Left cardiac atrium (tissue), 4 donors: ENCODE results near the gene ALKBH5. TPM values are rescaled to one million over a fixed set of nuclear protein-coding genes. Genes with fewer than 3 reads are reported as not detected.

ENCODE experiments used
- ATAC-seq, 2 donors: fragments of 200-7000 bp; cut with Tn5 transposase; one replicate each; pipeline ENCODE4 v1.9.1; 2020; ENCODE audit warnings: mild to moderate bottlenecking in 2 of 2, moderate library complexity in 2 of 2
- DNase-seq: peaks from one replicate; pipeline ENCODE4 v3.0.0-alpha.2; 2020
- intact Hi-C, 2 donors: fragments of 100-400 bp; cut with DNase I; formaldehyde crosslinking; loops; one replicate each; pipeline versions ENCODE4 v1.14.1 to v1.15.1; 2022 to 2023
- total RNA-seq, 2 donors: library from RNA; stranded (reverse); fragmentation: NEBNext Ultra II Directional; extraction: Animal tissue kit (Norgen Biotek cat#: 25700); gene quantifications; one replicate each; pipeline ENCODE4 v1.2.1, GENCODE V29; 2021
- donor health status: DM: no; HTN: yes; CAD: no.
- donor health status: DM: no; HTN: yes; CAD: no; lungs with severe emphysema.
- donor health status: DM: yes; HTN: yes; CAD: no.
- donor health status: Dilated cardiomyopathy.

ALKBH5 gene
- total RNA-seq, 2 donors from 2014 or later: 137 to 169 TPM

DNA sequence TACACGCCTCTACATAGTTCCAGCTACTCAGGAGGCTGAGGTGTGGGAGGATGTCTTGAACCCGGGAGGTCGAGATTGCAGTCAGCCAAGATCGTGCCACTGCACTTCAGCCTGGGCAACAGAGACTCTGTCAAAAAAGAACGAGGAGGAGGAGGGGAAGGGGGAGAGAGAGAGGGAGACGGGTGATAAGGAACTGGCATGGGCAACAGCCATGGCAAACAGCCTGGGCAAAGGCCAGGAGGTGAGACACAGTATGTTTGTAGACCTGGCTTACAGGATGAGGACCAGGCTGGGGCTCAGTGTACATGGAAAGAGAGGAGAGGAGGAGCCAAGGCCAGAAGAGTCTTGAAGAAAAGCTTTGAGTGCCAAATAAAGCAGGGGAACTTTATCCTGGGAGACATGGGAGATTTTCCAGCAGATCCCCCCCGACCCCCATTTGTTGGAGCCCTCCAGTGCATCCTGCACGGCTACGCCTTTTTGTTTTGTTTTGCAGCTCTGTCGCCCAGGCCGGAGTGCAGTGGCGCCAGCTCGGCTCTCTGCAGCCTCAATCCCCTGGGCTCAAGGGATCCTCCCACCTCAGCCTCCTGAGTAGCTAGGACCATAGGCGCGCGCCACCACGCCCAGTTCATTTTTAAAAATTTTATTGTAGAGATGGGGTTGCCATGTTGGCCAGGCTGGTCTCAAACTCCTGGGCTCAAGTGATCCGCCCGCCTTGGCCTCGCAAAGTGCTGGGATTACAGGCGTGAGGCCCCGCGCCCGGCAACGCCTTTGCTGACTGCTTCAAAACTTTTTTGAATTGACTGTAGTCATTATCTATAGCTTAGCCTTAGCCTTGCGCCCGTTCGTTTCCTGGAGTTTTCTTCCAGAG is 1.3 kb upstream of the ALKBH5 start:
- peak; percentile 55 for DNase-seq
- ATAC-seq: peak in 1 of 2 donors; percentile 36
- intact Hi-C loops: no loop called here

DNA sequence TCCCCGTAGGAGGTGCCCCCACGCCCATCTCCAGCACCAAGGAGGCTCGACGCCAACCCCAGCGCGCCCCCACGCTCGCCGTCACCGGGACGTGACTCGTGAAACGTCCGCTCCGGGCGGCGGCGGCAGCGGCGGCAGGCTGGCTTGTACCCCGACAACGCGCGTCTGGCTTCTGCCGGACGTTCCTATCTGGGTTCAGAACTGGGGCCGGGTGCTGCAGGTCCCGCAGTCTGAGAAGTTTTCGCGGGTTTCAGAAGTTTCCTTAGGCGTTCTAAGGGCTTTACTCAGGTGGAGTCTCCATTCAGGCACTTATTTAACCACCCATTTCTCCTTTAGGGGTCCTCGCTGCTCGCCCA is 672 bp upstream of the ALKBH5 start:
- intact Hi-C loops: no loop called here
- ATAC-seq (peak; percentile 55 to 60), DNase-seq (peak; percentile 92)

DNA sequence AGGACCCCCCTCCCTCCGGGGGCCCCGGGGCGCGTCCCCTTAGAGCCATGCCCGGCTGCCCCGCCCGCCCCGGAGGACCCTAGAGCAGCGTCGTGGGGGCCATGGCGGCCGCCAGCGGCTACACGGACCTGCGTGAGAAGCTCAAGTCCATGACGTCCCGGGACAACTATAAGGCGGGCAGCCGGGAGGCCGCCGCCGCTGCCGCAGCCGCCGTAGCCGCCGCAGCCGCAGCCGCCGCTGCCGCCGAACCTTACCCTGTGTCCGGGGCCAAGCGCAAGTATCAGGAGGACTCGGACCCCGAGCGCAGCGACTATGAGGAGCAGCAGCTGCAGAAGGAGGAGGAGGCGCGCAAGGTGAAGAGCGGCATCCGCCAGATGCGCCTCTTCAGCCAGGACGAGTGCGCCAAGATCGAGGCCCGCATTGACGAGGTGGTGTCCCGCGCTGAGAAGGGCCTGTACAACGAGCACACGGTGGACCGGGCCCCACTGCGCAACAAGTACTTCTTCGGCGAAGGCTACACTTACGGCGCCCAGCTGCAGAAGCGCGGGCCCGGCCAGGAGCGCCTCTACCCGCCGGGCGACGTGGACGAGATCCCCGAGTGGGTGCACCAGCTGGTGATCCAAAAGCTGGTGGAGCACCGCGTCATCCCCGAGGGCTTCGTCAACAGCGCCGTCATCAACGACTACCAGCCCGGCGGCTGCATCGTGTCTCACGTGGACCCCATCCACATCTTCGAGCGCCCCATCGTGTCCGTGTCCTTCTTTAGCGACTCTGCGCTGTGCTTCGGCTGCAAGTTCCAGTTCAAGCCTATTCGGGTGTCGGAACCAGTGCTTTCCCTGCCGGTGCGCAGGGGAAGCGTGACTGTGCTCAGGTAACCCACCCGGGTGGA is 759 bp downstream of the ALKBH5 start:
- peak; percentile 67 for DNase-seq
- intact Hi-C loops: no loop called here
- ATAC-seq: peak; percentile 4 to 6

DNA sequence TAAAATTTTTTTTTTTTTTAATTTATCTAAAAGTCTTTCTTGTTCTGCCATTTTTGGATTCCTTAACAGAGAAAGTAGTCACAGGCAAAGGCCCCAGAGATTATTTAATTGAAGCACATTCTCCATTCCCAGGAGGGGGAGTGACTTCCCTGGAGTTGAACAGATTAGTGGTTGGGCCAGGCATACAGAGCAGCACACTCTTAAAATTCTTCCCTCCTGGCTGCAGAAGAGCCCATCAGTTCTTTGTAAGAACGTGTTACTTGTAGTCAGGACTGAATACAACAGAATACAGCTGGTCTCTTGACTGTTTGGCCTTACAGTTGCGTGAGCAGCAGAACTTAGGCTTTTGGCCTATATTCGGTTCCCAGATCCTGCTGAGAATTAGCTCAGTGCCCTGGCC is 1.8 kb downstream of the ALKBH5 start:
- intact Hi-C loops: no loop called here
- DNase-seq (no peak), ATAC-seq (no peak)

DNA sequence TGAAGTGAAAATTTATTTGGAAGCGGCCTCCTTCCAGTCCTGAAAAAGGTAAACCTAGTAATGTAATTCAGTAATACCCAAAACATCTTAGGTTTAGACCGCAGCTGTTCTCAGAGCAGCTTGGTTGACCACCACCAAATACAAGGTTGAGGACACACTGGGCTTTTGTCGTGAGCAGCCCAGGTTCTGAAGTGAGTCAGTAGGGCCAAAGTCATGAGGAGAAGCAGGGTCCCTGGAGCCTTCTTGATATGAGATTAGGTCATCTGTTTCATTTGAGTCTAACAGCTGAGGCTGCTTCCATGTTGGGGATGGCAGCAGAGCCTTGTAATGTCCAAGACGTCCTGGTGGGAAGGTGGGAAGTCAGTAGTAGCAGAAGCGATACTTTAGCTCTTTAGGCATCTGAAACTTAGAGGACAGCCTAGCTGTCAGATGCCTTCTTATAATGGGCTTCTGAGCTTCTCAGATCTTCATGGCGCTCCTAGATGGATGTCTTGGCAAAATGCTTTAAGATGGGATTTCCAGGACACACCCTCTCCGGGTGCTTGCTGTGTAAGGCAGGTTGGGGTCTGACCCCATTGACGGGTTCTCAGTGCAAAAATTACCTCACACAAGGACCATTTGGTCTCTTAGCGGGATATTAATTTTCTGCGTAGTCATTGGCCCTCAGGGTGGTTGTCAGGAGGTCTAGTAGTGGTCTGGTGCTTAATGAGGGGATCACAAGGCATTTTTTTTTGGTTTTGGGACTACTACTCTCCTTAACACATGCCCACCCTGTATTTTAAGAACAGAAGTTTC is 2.4 kb downstream of the ALKBH5 start:
- intact Hi-C loops: loop anchor here in 1 of 2 donors (2.0 kb wide), 1 partner anchor 31 kb away; no protein-coding TSS in a partner anchor
- no peak for ATAC-seq
- no peak for DNase-seq

DNA sequence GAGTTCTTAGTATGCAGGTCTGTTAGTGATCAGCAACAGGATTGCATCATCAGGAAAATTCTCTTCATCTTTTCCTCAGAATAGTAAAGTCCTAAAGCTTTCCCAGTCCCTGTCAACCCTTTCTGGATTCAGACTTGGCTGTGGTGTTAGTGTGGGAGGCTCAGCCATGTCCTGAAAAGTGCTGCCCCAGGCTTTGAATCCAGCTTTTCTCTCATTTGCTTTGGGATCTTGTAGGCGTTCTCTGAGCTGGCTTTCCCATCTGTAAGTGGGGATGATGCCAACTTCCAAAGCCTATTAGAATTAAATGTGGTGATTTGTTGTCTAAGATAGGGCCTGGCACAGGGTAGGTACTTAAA is 3.0 kb downstream of the ALKBH5 start:
- ATAC-seq (no peak), DNase-seq (no peak)
- intact Hi-C loops: loop anchor here in 1 of 2 donors (2.0 kb wide), 1 partner anchor 30 kb away; no protein-coding TSS in a partner anchor

DNA sequence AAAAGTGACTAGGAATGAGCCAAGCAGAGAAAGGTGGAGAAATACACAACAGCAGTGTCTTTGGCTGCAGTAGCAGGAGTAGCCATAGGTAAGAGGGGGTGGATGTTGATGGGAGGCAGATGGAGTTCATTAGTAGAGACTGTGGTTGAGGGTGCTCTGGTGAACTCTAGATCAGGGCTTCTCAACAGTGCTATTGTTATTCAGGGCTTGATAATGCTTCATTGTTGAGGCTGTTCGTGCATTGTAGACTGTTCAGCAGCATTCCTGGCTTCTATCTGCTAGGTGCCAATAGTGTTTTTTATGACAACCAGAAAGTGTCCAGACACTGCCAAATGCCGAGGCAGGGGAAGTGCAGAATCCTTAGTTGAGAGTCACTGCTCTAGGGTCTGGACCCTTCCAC is 3.6 kb downstream of the ALKBH5 start:
- intact Hi-C loops: loop anchor here in 1 of 2 donors (2.0 kb wide), 1 partner anchor 30 kb away; no protein-coding TSS in a partner anchor
- ATAC-seq (no peak), DNase-seq (no peak)

DNA sequence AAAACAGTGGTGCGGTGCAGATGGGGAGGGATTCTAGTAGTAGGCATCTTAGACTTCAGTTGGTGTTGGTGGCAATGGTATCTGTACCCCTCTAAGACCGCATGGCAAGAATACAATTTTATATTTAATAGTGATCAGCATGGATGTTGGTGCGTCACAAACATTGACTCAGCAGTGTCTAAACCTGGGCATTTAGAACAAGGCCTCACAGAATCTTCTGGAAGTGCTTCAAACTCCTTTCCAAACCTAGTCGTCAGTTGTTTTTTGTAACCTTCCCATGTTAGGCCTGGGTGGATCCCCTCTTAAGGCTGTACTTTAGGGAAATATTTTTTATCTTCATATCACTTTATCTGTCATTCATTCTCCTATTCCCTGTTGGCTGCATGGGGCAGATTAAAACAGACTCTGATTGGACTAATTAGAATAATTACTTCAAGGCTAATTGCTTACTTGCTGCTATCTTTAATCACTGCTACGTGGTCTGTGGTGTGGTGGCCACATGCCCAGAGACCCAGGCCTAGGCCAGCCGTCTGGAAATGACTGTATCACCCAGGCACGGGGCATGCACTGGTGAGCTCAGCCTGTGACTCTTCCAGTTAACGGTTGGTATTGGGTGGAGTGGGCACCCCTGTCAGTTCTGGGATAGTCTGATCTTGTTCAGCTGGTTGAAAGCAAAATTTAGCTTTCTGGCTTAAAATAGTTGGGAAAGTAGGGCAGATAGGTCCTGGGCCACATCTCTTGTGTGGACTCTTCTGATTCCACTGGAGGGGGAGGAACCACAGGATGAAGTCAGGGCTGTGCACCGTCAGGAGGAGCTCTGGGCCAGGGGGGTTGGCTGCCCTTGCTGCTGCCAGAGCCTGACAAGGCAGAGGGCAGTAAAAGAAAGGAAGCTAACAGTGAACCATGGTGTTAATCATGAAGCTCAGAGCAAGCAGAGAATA is 4.5 kb downstream of the ALKBH5 start:
- ATAC-seq: peak in 1 of 2 donors; percentile 6
- intact Hi-C loops: loop anchor here in 1 of 2 donors (2.0 kb wide), 1 partner anchor 29 kb away; no protein-coding TSS in a partner anchor
- DNase-seq: no peak

DNA sequence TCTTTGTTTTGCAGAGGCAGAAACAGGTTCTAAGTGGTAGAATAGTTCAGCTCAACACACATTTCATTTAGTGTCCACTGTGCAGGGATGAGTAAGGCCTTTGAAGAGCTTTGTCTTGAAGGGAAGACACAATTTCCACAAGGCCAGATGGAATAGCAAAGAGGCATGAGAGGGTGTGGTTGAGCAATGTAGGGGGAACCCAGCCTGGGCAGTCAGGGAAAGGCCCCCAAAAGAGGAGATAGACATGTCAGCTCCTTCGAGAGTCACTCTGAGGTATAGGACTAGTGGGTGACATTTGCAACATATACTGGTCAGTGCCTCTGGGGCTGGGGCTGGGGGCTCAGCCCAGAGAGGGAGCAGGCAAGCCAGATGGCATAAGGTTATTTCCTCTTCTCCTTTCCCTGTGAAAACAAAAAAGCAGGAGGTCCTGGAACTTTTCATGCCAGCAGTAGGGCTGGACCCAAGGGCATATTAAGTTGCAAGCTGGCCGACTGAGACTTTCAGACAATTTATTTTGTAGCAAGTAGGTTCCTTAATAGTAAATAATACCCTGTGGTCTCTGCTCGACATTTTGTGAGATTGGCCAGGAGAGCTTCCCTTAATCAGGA is 7.1 kb downstream of the ALKBH5 start:
- intact Hi-C loops: no loop called here
- ATAC-seq: no peak
- no peak for DNase-seq

DNA sequence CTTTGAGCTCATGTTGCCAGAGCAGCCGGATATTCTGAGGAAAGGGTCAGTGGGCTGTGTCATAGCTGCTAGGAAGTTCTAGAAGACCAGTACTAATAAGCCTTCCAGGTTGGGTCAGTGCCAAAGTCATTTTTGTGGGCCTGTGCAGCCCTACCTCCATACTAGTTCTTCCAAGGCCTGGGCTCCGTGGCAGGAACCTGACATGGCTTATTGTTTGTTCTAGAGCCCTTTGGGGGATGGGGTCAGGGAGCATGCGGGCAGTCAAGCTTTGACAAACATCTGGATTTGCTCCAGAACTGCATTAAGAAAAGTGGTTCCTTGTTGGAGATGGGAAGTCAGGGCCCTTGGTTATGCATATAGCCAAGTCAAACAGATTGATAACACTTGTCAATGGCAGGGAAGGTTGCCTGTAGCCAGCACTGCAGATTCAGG is 7.6 kb downstream of the ALKBH5 start:
- ATAC-seq: peak; percentile 1 to 34
- intact Hi-C loops: no loop called here
- peak; percentile 57 for DNase-seq

DNA sequence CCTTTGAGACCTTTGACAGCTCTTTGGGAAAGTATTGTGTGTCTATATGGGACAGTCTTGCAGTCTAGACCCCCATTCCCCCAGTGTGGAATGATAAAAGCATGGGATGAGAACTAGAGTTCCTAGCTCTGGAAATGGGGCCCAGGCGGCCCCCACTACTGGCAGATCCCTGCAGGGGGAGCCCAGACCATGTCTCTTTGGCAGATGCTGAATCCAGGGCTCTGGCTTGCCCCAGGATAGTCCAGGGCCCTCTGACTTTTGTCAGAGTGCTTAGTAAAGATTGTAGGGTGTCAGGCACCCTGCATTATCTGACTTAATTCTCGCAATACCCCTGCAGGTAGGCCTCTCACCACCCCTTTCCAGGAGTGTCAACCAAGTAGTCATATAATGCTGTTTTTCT is 8.3 kb downstream of the ALKBH5 start:
- ATAC-seq: no peak
- no peak for DNase-seq
- intact Hi-C loops: no loop called here

DNA sequence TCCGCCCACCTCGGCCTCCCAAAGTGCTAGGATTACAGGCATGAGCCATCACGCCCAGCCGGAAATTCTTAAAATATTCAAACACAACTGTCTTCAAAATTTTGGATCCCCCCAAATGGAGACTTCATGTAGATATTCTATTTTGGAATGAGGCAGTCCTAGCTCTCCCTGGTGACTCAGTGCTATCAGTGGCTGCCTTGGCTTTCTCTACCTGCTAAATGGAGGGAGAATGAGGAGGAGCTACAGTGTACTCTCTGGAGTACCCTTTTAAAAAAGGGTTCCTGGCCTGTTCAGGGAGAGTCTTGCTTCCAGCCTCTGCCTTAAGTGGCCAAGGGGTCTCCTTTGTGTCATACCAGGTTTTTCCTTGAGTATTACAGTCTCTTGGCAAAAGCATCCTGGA is 10.8 kb downstream of the ALKBH5 start:
- DNase-seq (no peak), ATAC-seq (peak in 1 of 2 donors; percentile 38)
- intact Hi-C loops: no loop called here

DNA sequence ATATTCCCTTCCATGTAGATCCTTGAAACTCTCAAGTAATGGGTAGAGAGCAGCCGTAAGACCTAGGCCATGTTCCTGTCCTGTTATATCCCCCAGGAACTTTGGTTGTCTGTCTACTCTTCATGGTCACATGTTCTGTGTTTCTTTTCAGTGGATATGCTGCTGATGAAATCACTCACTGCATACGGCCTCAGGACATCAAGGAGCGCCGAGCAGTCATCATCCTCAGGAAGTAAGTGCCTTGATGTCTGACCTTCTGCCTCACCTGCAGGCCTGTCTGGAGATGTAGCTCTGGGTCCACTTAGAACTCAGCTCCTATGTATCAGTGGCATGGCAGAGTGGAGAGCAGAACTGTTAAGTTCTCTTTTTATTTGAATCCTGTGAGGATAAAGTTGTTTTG is 11.2 kb downstream of the ALKBH5 start:
- ATAC-seq: no peak
- DNase-seq: no peak
- intact Hi-C loops: no loop called here

DNA sequence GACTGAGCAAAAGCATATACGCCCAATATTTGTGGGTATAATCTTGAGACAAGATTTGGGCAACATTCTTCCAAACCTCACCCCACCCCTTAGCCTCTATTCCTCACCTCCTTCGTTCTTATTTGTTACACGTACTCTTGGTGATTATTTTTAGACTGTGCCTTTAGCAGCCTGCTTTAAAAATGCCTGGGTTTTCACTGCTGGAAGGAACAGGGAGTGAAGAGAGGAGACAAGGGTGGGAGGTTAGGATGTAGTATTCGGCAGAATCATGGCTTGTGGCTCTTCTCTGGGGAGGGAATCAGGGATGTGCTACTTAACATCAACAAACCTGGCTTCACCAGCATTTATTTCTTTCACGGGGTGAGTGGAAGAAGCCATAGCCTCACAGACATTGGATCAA is 11.6 kb downstream of the ALKBH5 start:
- DNase-seq: no peak
- intact Hi-C loops: no loop called here
- ATAC-seq: no peak

DNA sequence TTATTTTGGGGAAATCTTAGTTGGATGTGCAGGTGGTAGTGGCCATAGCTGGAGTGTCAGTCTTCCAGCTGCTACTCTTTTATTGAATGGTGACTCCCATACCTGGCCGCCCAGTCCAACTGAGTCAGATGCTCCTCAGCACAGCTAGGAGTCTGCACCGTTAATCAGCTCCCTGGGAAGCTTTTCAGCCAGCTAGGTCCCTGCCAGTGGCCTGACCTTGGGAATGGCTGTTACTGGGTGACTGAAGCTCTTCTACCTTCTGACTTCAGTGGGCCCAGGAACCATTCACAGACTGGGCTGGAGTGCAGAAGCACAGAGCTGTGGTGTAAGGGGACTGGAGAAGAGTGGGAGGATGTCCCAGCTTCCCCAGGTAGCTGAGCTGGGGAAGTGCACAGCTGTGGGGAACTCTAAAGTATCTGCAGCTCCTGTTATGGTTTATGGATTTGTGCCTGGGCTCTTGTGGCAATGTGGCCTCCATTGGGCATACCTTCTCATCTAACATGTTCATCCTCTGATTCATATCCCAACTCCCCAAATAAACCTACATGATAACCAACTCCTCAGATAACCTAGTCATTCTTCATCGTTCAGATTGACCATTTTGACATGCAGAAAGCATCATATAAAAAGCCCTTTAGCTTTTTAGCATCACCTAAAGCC is 14.0 kb downstream of the ALKBH5 start:
- intact Hi-C loops: no loop called here
- DNase-seq: no peak
- ATAC-seq: no peak

DNA sequence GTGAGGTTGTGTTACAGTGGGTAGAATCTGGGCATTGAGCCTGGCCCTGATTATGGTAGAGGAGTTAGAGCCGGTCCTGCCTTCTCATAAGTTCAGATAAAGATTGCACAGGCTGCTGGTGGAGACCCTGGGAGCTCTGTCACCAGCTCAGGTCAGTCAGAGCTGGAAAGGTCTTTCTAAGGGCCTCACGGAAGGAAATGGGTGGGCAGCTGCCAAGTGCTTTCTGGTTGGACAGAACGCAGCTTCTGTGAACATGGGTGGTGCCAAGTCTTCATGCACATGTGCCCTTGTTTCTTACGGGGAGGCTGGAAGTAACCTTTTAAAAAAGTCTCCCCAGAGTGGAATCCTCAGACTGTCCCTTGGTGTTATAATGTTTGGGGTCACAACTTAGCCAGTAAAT is 14.9 kb downstream of the ALKBH5 start:
- intact Hi-C loops: no loop called here
- ATAC-seq: no peak
- DNase-seq: peak; percentile 39

DNA sequence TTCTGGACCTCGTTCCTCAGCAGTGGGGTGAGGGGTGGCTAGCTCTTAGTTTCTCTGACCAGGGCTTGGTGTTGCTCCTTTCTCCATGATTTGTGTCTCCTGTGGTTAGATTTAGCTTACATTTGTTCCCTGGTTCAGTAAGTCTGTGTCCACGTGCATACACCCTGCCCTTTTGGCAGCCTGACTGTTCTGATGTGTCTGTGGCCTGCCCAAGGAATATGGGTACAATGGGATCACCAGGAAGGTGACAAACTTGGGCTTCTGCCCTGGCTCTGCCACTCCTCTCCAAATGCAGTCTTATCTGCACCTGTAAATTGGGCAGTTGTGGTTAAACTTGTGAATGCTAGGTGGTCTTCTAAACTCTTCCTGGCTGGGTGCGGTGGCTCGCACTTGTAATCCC is 17.5 kb downstream of the ALKBH5 start:
- no peak for DNase-seq
- intact Hi-C loops: no loop called here
- peak in 1 of 2 donors; percentile 64 for ATAC-seq
